ENCODE measurements around the gene NYNRIN. TPM values are rescaled to one million over a fixed set of nuclear protein-coding genes. Genes with fewer than 3 reads are reported as not detected.
A peak's percentile ranks its signal among the peaks of the same experiment; 100 is the strongest.

NYNRIN gene
- polyA plus RNA-seq, 1 donor from 2014 or later = 5.7 TPM

DNA sequence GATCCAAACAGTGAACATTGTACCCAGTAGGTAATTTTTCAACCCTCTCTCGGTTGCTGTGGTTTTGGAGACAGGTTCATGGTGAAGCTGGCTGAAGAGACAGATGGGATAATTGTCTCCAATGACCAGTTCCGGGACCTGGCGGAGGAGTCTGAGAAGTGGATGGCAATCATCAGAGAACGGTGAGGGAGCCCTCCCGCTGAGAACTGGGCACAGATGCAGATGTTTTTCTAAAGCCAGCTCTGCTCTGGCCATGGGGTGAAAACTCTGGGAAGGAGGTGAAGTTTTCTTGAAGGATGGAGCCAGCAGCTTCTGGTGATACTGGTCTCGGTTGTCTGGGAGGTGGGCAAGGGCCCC lies 37.2 kb downstream of the NYNRIN start:
- no peak for TF ChIP-seq POLR2AphosphoS5 (IDR thresholded peaks at IDR 0.05)
- no peak for TF ChIP-seq RAD21 (conservative IDR thresholded peaks at IDR 0.05)
- no peak for TF ChIP-seq EZH2 (IDR thresholded peaks at IDR 0.05; ENCODE audit: borderline replicate concordance, insufficient read depth, low read length, poor library complexity, severe bottlenecking)
- TF ChIP-seq REST (IDR thresholded peaks at IDR 0.05; ENCODE audit: borderline replicate concordance) = no peak
- no peak for TF ChIP-seq EP300 (conservative IDR thresholded peaks at IDR 0.05; ENCODE audit: poor library complexity, severe bottlenecking)
- TF ChIP-seq, protein P1, sequence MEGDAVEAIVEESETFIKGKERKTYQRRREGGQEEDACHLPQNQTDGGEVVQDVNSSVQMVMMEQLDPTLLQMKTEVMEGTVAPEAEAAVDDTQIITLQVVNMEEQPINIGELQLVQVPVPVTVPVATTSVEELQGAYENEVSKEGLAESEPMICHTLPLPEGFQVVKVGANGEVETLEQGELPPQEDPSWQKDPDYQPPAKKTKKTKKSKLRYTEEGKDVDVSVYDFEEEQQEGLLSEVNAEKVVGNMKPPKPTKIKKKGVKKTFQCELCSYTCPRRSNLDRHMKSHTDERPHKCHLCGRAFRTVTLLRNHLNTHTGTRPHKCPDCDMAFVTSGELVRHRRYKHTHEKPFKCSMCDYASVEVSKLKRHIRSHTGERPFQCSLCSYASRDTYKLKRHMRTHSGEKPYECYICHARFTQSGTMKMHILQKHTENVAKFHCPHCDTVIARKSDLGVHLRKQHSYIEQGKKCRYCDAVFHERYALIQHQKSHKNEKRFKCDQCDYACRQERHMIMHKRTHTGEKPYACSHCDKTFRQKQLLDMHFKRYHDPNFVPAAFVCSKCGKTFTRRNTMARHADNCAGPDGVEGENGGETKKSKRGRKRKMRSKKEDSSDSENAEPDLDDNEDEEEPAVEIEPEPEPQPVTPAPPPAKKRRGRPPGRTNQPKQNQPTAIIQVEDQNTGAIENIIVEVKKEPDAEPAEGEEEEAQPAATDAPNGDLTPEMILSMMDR (IDR thresholded peaks at IDR 0.05; ENCODE audit: poor library complexity, severe bottlenecking) = no peak
- TF ChIP-seq MXI1 (conservative IDR thresholded peaks at IDR 0.05; ENCODE audit: poor library complexity, severe bottlenecking) = no peak
- H3K36me3 ChIP-seq (ENCODE audit: insufficient read depth, low read length) = peaks cover 5% of the 10 kb centered on the region
- no peak overlapping the region for H3K4me3 ChIP-seq (ENCODE audit: low read length)
- H3K79me2 ChIP-seq (replicated peaks; ENCODE audit: insufficient read depth, low read length) = peaks cover 1% of the 10 kb centered on the region
- no peak overlapping the region for H3K4me2 ChIP-seq (ENCODE audit: low read length)
- H3K9ac ChIP-seq (ENCODE audit: low read length) = no peak overlapping the region
- no peaks in the 10 kb centered on the region for H4K20me1 ChIP-seq (ENCODE audit: insufficient read depth)
- H3K27me3 ChIP-seq (ENCODE audit: insufficient read depth, low read depth, low read length) = no peaks in the 10 kb centered on the region
- no peaks in the 10 kb centered on the region for H3K9me3 ChIP-seq (ENCODE audit: low read length)
- H3K9me2 ChIP-seq (ENCODE audit: insufficient read depth, low read length) = no peaks in the 10 kb centered on the region
- H3F3A ChIP-seq (ENCODE audit: insufficient read depth, low read length, poor library complexity, severe bottlenecking) = no peaks in the 10 kb centered on the region
- H3K27ac ChIP-seq (ENCODE audit: low read length) = no peak overlapping the region
- no peak overlapping the region for H2AFZ ChIP-seq (ENCODE audit: low read depth, low read length)

- H3K79me2 ChIP-seq (replicated peaks; ENCODE audit: insufficient read depth, low read length) = peaks cover 6% of the 10 kb centered on the region
- no peak overlapping the region for H2AFZ ChIP-seq (ENCODE audit: low read depth, low read length)
- no peak overlapping the region for H3K4me2 ChIP-seq (ENCODE audit: low read length)
- H4K20me1 ChIP-seq (ENCODE audit: insufficient read depth) = no peaks in the 10 kb centered on the region
- no peaks in the 10 kb centered on the region for H3K9me2 ChIP-seq (ENCODE audit: insufficient read depth, low read length)
- H3K4me3 ChIP-seq (ENCODE audit: low read length) = no peak overlapping the region
- H3K9ac ChIP-seq (ENCODE audit: low read length) = no peak overlapping the region
- no peaks in the 10 kb centered on the region for H3F3A ChIP-seq (ENCODE audit: insufficient read depth, low read length, poor library complexity, severe bottlenecking)
- H3K27ac ChIP-seq (ENCODE audit: low read length) = no peak overlapping the region
- H3K36me3 ChIP-seq (ENCODE audit: insufficient read depth, low read length) = peaks cover 5% of the 10 kb centered on the region
- H3K27me3 ChIP-seq (ENCODE audit: insufficient read depth, low read depth, low read length) = no peaks in the 10 kb centered on the region
- TF ChIP-seq EZH2 (IDR thresholded peaks at IDR 0.05; ENCODE audit: borderline replicate concordance, insufficient read depth, low read length, poor library complexity, severe bottlenecking) = no peak
- peak; percentile 91 for TF ChIP-seq RAD21 (conservative IDR thresholded peaks at IDR 0.05)
- TF ChIP-seq, protein P1 (IDR thresholded peaks at IDR 0.05; ENCODE audit: poor library complexity, severe bottlenecking) = peak; percentile 95
- TF ChIP-seq EP300 (conservative IDR thresholded peaks at IDR 0.05; ENCODE audit: poor library complexity, severe bottlenecking) = no peak
- peak; percentile 88 for TF ChIP-seq SMC3 (conservative IDR thresholded peaks at IDR 0.05; ENCODE audit: poor library complexity)
- H3K9me3 ChIP-seq (ENCODE audit: low read length) = no peaks in the 10 kb centered on the region
These were observed 37.7 kb downstream of the NYNRIN start for GRCh38 chr14:24436355-24437019.

Data from neural cell (in vitro differentiated cells).